Measurements from ENCODE around the gene CFD. TPM values are rescaled to one million over a fixed set of nuclear protein-coding genes. Genes with fewer than 3 reads are reported as not detected.

CFD gene
- total RNA-seq, 1 experiment from 2014 or later, result 1.9 TPM

DNA sequence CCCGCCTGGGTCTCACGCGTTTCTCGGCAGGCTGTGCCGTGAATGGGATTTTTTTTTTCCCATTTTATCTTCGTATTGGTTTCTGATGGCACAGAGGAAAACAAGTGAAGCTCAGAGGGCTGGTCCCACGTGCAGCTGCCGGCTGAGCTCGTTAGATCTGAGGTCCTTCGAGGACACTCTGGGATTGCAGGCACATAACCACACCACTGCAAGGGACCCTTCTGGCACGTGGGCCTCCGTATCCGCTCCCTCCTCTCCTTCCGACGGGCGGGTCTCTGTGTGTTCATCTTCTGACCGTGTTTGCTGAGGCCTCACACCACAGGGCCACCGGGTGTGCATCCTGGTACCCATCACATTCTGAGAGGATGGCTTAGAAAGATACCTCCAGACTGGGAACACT is 16.6 kb downstream of the CFD start:
- Histone ChIP-seq H2BK120ac (ENCODE audit: low read depth, low read length, poor library complexity, severe bottlenecking) (no peak overlapping the region), H3K79me2 (ENCODE audit: insufficient read depth, low read length) (no peaks in the 10 kb centered on the region), H2BK12ac (ENCODE audit: insufficient read length, low read depth, low read length) (no peak overlapping the region), H3K23me2 (ENCODE audit: insufficient read length, low read depth, low read length, poor library complexity, severe bottlenecking) (peaks cover 3% of the 10 kb centered on the region), H3K18ac (ENCODE audit: insufficient read length, low read depth, low read length) (no peak overlapping the region), H3K27ac (ENCODE audit: insufficient read length, low read depth, low read length) (no peak overlapping the region), H2BK15ac (ENCODE audit: low read depth, low read length) (no peak overlapping the region), H3K9ac (ENCODE audit: extremely low read depth, insufficient read length, low read length) (no peak overlapping the region), H4K8ac (replicated peaks; ENCODE audit: insufficient read length, low read depth, low read length) (no peak overlapping the region), H2AFZ (ENCODE audit: low read length) (no peak overlapping the region), H4K5ac (ENCODE audit: insufficient read length, low read depth, low read length) (no peak overlapping the region), H4K20me1 (ENCODE audit: control insufficient read depth, insufficient read depth, insufficient read length) (no peaks in the 10 kb centered on the region), H3K79me1 (ENCODE audit: insufficient read depth, low read depth, low read length, poor library complexity, severe bottlenecking) (no peaks in the 10 kb centered on the region), H3K14ac (ENCODE audit: insufficient read depth, low read length) (no peak overlapping the region), H3K9me3 (ENCODE audit: control insufficient read depth, low read depth, low read length) (no peaks in the 10 kb centered on the region), H3K27me3 (ENCODE audit: insufficient read depth, low read length) (no peaks in the 10 kb centered on the region), H3K4me2 (ENCODE audit: insufficient read depth, insufficient read length, low read length) (no peak overlapping the region), H3T11ph (ENCODE audit: low read length) (no peak overlapping the region), H2AK5ac (ENCODE audit: insufficient read length, low read length) (no peak overlapping the region), H3K23ac (ENCODE audit: insufficient read length, low read depth, low read length) (no peak overlapping the region), H3K56ac (ENCODE audit: insufficient read length, low read depth, low read length) (no peak overlapping the region), H2BK20ac (ENCODE audit: low read depth, low read length, poor library complexity, severe bottlenecking) (no peak overlapping the region), H4K91ac (ENCODE audit: insufficient read length, low read depth, low read length) (no peak overlapping the region), H3K4me1 (ENCODE audit: insufficient read depth, low read length) (no peaks in the 10 kb centered on the region), H3K4ac (ENCODE audit: low read depth, low read length) (no peak overlapping the region), H2BK5ac (ENCODE audit: insufficient read length, low read length) (no peak overlapping the region)
- peaks cover 22 to 47% (median 31%) of the 10 kb centered on the region in 3 experiments for H3K36me3 Mint-ChIP-seq (ENCODE audit: insufficient read depth in 1 of 3, low read depth in 3 of 3)
- peaks cover 0 to 5% of the 10 kb centered on the region in 2 experiments; a peak in 1 of 4 replicates for H3K4me1 Mint-ChIP-seq
- WGBS (ENCODE audit: extremely low coverage, insufficient read length, low lambda C conversion rate), result no CpG with 5 or more reads among the region's 18 CpGs
- H3K9me3 Mint-ChIP-seq, result peaks cover 6 to 7% of the 10 kb centered on the region in 2 experiments
- no peak overlapping the region; a peak in 1 of 7 replicates for H3K27ac Mint-ChIP-seq
- TF ChIP-seq, protein P1, sequence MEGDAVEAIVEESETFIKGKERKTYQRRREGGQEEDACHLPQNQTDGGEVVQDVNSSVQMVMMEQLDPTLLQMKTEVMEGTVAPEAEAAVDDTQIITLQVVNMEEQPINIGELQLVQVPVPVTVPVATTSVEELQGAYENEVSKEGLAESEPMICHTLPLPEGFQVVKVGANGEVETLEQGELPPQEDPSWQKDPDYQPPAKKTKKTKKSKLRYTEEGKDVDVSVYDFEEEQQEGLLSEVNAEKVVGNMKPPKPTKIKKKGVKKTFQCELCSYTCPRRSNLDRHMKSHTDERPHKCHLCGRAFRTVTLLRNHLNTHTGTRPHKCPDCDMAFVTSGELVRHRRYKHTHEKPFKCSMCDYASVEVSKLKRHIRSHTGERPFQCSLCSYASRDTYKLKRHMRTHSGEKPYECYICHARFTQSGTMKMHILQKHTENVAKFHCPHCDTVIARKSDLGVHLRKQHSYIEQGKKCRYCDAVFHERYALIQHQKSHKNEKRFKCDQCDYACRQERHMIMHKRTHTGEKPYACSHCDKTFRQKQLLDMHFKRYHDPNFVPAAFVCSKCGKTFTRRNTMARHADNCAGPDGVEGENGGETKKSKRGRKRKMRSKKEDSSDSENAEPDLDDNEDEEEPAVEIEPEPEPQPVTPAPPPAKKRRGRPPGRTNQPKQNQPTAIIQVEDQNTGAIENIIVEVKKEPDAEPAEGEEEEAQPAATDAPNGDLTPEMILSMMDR (conservative IDR thresholded peaks at IDR 0.05), result no peak
- H3K27me3 Mint-ChIP-seq (ENCODE audit: low read depth), result no peaks in the 10 kb centered on the region; the same call in 1 of the 2 replicates
- H3K4me3 Mint-ChIP-seq, result no peak overlapping the region
- DNase-seq, result no peak

All from H9 (cell line).